Pancreas (tissue), 10 donors: ENCODE results near the gene HAUS8. TPM values are rescaled to one million over a fixed set of nuclear protein-coding genes. Genes with fewer than 3 reads are reported as not detected.
"Not testable (repeated sequence)": the region's sequence is repeated elsewhere in the genome, so short reads cannot be mapped to it uniquely, and the experiment has no call there.

ENCODE experiments used
- ATAC-seq, 4 donors: fragments of 200-7000 bp; cut with Tn5 transposase; one replicate each; pipeline versions ENCODE4 v1.8.0 to v1.9.1; 2020; ENCODE audit warnings: mild to moderate bottlenecking in 4 of 4, moderate library complexity in 4 of 4
- DNase-seq, 6 donors: peaks; one replicate each; pipeline ENCODE4 v3.0.0-alpha.2; 2020
- FAIRE-seq: peaks from 2 replicates; lab custom pipeline; 2012; peaks lifted over from hg19 to GRCh38; lab: Jason Lieb, UNC
- H3K27ac ChIP-seq, 4 donors: fragments of 200-600 bp; sonication (generic); 1 replicate in 3 of 4; 2 replicates in 1 of 4; pipeline versions ENCODE4 v1.5.0 to v1.8.0; 2020
- H3K27me3 ChIP-seq, 4 donors: fragments of 200-600 bp; one replicate each; pipeline ENCODE4 v1.8.0; 2021
- H3K36me3 ChIP-seq, 3 donors: fragments of 200-600 bp; sonication (generic) in 1 of 3; one replicate each; pipeline versions ENCODE4 v1.5.0 to v1.8.0; 2020 to 2021
- H3K4me1 ChIP-seq, 3 donors: fragments of 200-600 bp; one replicate each; pipeline ENCODE4 v1.8.0; 2021
- H3K4me3 ChIP-seq, 4 donors: fragments of 200-600 bp; sonication (generic) in 2 of 4; one replicate each; pipeline versions ENCODE4 v1.5.0 to v1.8.0; 2020 to 2021
- H3K9me3 ChIP-seq, 4 donors: fragments of 200-600 bp; one replicate each; pipeline ENCODE4 v1.8.0; 2021
- WGBS, 2 donors: extraction: QIAGEN DNeasy Blood & Tissue Kit; methylation state at CpG; one replicate each; pipeline ENCODE4 v1.1.7; 2013; 5-methylcytosine and 5-hydroxymethylcytosine counted together
- intact Hi-C, 3 donors: fragments of 100-400 bp; cut with DNase I; formaldehyde crosslinking; loops; one replicate each; pipeline versions ENCODE4 v1.11.1 to v1.14.2; 2022
- polyA plus RNA-seq, 2 donors: library from polyadenylated mRNA; stranded (reverse); fragments of 200-250 nt; gene quantifications; one replicate each; pipeline ENCODE4 v1.2.3, GENCODE V29; 2013
- total RNA-seq, 6 donors: library from RNA; stranded (reverse); fragmentation: NEBNext Ultra II Directional in 4 of 6; extraction: Animal tissue kit (Norgen Biotek cat#: 25700) in 4 of 6; gene quantifications; one replicate each; pipeline versions ENCODE4 v1.2.1 to v1.2.4, GENCODE V29; 2021 to 2023
- TF ChIP-seq, protein P1 (sequence below), 4 donors: fragments of 200-600 bp; sonication (generic) in 3 of 4; IDR thresholded peaks; one replicate each; pipeline versions ENCODE4 v1.5.0 to v1.8.0; 2021; ENCODE audit warnings: antibody characterized with exemption in 4 of 4
- donor health status: healthy with polysubstance abuse.
- donor health status: DM: no; HTN: no; CAD: no; lungs with moderate emphysema.
- donor health status: DM: no; HTN: no; CAD: no.
- donor health status: control.
- donor health status: control.
- donor health status: Bipolar disorder and iron deficiency.
- donor health status: DM: yes; HTN: yes; CAD: no.
- donor health status: DM: no; HTN: no; CAD: no.
- donor health status: DM: no; HTN: no; CAD: no.
- donor health status: DM: yes; HTN: yes; CAD: no.

The HAUS8 gene
- total and polyA plus RNA-seq, 8 donors = 2.0 to 12.0 (median 2.4) TPM

DNA sequence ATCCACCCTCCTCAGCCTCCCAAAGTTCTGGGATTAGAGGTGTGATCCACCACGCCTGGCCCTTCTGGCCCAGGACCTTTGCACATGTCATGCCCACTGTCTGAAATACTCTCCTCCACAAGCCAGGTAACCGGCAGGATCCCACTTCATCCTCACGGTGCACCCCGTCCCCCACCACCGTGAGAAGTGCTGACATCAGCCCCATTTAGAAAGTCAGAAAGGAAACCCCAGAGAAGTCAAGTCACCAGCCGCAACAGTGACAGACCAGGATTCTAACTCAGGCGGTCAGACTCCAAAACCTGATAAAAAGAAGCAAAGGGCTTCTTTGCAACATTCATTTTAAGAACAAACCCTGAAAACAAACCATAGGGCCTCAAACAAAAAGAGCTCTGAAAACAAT, 52.5 kb downstream of the HAUS8 start:
- DNase-seq = no peak
- Histone ChIP-seq H3K4me3 (no peak overlapping the region), H3K9me3 (no peaks in the 10 kb centered on the region), H3K27ac (no peak overlapping the region), H3K4me1 (no peaks in the 10 kb centered on the region), H3K36me3 (no peaks in the 10 kb centered on the region), H3K27me3 (peaks cover 0 to 8% (median 0%) of the 10 kb centered on the region in 4 donors)
- TF ChIP-seq, protein P1, sequence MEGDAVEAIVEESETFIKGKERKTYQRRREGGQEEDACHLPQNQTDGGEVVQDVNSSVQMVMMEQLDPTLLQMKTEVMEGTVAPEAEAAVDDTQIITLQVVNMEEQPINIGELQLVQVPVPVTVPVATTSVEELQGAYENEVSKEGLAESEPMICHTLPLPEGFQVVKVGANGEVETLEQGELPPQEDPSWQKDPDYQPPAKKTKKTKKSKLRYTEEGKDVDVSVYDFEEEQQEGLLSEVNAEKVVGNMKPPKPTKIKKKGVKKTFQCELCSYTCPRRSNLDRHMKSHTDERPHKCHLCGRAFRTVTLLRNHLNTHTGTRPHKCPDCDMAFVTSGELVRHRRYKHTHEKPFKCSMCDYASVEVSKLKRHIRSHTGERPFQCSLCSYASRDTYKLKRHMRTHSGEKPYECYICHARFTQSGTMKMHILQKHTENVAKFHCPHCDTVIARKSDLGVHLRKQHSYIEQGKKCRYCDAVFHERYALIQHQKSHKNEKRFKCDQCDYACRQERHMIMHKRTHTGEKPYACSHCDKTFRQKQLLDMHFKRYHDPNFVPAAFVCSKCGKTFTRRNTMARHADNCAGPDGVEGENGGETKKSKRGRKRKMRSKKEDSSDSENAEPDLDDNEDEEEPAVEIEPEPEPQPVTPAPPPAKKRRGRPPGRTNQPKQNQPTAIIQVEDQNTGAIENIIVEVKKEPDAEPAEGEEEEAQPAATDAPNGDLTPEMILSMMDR (IDR thresholded peaks at IDR 0.05) = no peak
- WGBS, 2 donors = 83 to 87% methylated on average over 7 of the region's 7 CpGs
- no peak for FAIRE-seq
- no peak for ATAC-seq
- intact Hi-C loops = no loop called here

DNA sequence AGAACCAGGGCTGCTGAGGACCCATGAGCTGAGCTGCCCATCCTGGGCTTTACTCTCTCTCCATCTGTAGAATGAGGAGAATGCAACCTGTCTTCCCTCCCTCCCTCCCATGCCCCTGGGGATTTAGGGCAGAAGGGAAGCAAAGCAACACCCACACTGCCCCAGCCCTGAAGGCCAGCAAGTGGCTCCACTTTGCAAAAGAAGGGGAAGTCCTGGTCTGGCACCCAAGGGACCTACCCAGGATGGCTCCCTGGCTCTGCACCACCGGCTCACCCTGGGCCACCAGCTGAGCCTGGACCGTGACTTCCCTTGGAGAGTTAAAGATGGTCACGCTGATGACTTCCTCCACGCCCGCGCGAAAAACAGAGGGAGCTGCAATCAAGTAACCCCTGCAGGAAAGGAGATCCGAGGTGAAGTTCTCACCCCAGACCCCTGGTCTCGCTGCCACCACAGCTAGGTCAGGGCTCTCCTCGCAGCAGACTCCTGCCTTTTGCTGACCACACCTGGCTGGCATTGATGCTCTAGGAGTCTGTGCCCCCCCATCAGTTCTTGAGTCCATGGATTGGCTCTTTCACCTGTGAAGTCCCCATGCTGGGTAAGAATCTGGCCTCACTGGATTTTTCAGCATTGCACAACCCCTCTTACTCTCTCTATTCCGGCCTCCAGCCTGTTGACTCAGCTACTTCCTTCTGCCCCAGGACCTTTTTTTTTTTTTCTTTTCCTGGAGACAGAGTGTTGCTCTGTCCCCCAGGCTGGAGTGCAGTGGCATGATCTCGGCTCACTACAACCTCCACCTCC, 53.3 kb downstream of the HAUS8 start:
- H3K4me1 ChIP-seq = no peaks in the 10 kb centered on the region
- no peak for FAIRE-seq
- H3K27me3 ChIP-seq = peaks cover 0 to 8% (median 0%) of the 10 kb centered on the region in 4 donors
- H3K36me3 ChIP-seq = no peaks in the 10 kb centered on the region
- no peak for DNase-seq
- ATAC-seq = peak in 2 of 4 donors; percentile 70 to 72
- intact Hi-C loops = no loop called here
- TF ChIP-seq, protein P1 (IDR thresholded peaks at IDR 0.05) = no peak
- H3K9me3 ChIP-seq = no peaks in the 10 kb centered on the region
- no peak overlapping the region for H3K4me3 ChIP-seq
- 78 to 86% methylated on average over 11 to 12 of the region's 12 CpGs for WGBS, 2 donors
- H3K27ac ChIP-seq = no peak overlapping the region

DNA sequence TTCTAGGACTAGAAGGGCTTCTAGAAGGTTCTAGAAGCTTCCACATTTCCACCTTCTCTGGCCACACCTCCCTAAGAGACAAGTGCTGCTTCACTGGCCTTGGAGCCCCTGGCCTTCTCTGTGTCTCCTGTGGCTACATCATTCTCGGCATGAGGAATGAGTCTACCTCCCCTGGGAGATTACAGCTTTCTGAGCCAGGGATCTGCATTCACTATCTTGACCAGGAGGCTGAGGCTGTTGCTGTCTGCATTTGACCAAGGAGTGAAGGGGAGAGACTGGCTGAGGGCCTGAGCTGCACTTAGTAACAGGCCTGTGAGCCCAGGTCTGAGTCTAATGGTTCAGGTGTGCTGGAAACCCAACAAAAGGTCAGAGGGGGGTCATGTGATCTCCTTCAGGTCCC, 53.9 kb downstream of the HAUS8 start:
- H3K9me3 ChIP-seq = no peaks in the 10 kb centered on the region
- intact Hi-C loops = no loop called here
- H3K4me3 ChIP-seq = no peak overlapping the region
- DNase-seq (no peak), FAIRE-seq (no peak), ATAC-seq (no peak)
- 91 to 100% methylated on average over 1 of the region's 1 CpG for WGBS, 2 donors
- H3K36me3 ChIP-seq = no peaks in the 10 kb centered on the region
- H3K27ac ChIP-seq = no peak overlapping the region
- H3K27me3 ChIP-seq = peaks cover 0 to 8% (median 0%) of the 10 kb centered on the region in 4 donors
- H3K4me1 ChIP-seq = no peaks in the 10 kb centered on the region
- TF ChIP-seq, protein P1 (IDR thresholded peaks at IDR 0.05) = no peak

DNA sequence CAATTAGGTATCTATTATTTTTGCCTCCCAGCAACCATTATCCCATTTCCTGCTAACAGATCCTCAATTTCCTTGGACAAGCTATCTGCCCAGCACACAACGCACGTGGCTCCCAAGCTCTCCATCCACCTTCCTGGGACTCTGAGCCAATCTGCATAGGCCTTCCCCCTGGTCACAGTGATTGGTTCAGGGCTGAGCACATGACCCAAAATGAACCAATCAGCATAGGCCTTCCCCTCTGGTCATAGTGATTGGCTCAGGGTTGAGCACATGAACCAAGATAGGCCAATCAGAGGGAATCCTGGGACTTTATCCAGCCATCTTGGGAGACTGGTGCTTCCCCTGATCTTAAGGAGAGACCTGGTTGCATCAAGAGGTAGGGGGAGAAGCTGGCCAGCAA, 54.4 kb downstream of the HAUS8 start:
- TF ChIP-seq, protein P1 (IDR thresholded peaks at IDR 0.05) = no peak
- Histone ChIP-seq H3K4me1 (no peaks in the 10 kb centered on the region), H3K9me3 (no peaks in the 10 kb centered on the region), H3K36me3 (no peaks in the 10 kb centered on the region), H3K4me3 (no peak overlapping the region), H3K27ac (no peak overlapping the region), H3K27me3 (peaks cover 0 to 8% (median 0%) of the 10 kb centered on the region in 4 donors)
- ATAC-seq (no peak), FAIRE-seq (no peak), DNase-seq (no peak)
- 89 to 94% methylated on average over 2 of the region's 2 CpGs for WGBS, 2 donors
- intact Hi-C loops = no loop called here

DNA sequence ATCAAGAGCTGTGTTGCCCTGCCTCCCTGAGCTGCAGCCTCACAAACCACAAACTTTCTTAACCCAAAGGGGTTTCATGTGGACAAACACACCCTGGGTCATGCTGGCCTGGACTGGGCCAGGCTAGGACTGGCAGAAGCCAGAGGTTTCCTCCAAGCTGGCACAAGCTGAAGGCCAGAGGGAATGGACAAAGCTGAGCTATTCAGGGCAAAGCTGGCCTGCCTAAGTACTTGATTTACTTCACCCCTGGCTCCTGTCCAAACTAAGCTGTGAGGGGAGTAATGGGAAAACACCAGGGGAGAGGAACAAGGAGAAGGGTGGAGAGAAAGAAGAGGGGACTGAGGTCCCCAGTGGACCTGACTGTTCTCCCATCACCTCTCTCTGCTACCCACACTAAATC, 54.9 kb downstream of the HAUS8 start:
- Histone ChIP-seq H3K4me1 (no peaks in the 10 kb centered on the region), H3K9me3 (no peaks in the 10 kb centered on the region), H3K27me3 (peaks cover 0 to 4% (median 0%) of the 10 kb centered on the region in 4 donors), H3K4me3 (no peak overlapping the region), H3K27ac (no peak overlapping the region), H3K36me3 (no peaks in the 10 kb centered on the region)
- intact Hi-C loops = no loop called here
- ATAC-seq (no peak), FAIRE-seq (no peak), DNase-seq (no peak)
- TF ChIP-seq, protein P1 (IDR thresholded peaks at IDR 0.05) = no peak

DNA sequence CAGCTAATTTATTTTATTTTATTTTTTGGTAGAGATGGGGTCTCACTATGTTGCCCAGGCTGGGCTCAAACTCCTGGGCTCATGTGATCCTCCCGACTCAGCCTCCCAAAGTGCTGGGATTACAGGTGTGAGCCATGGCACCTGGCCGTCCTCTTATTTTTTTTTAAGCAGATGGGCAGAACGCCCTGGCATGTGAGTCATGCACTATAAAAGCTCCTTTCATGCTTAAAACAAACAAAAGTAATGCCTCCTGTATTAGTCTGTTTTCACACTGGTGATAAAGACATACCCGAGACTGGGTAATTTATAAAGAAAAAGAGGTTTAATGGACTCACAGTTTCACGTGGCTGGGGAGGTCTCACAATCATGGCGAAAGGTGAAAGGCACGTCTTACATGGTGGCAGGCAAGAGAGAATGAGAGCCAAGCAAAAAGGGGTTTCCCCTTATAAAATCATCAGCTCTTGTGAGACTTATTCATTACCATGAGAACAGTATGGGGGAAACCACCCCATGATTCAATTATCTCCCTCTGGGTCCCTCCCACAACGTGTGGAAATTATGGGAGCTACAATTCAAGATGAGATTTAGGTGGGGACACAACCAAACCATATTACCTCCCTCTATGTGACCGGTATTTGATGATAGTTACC, 60.9 kb downstream of the HAUS8 start:
- H3K36me3 ChIP-seq, H3K4me3 ChIP-seq, H3K27me3 ChIP-seq, FAIRE-seq, intact Hi-C loops, H3K4me1 ChIP-seq, H3K9me3 ChIP-seq, H3K27ac ChIP-seq: not testable (repeated sequence)
- ATAC-seq (peak in 3 of 4 donors; percentile 46 to 62 (median 57)), DNase-seq (peak in 1 of 6 donors; percentile 27)
- WGBS, 2 donors = 34% methylated on average over 9 of the region's 9 CpGs
